Suppressor macrophage treated with lipopolysaccharide for 1 hour (primary cell): ENCODE results near the gene HCFC1.

Experiments
- DNase-seq, 3 donors: peaks; one replicate each; pipeline ENCODE4 v3.0.0-alpha.2; 2020 to 2022

Gene HCFC1

GRCh38 chrX:153937056-153937455, 34.6 kb downstream of the HCFC1 start:
- DNase-seq = no peak

- no peak for DNase-seq
These were observed 36.2 kb downstream of the HCFC1 start for GRCh38 chrX:153935326-153935851.

- DNase-seq = peak; percentile 78 to 92 (median 86)
These were observed 36.8 kb downstream of the HCFC1 start, which contains the start of gene NAA10 for GRCh38 chrX:153934762-153935325. NAA10 (minus strand) TSS chrX:153935037; CDS start chrX:153934904, 133 bp downstream.

- DNase-seq = no peak
These were observed 37.4 kb downstream of the HCFC1 start for GRCh38 chrX:153934148-153934761.

- peak; percentile 53 to 59 (median 59) for DNase-seq
These were observed 37.9 kb downstream of the HCFC1 start for GRCh38 chrX:153933748-153934147.

- no peak for DNase-seq
These were observed 39.2 kb downstream of the HCFC1 start for GRCh38 chrX:153932220-153932915.

GRCh38 chrX:153931748-153932147, 39.9 kb downstream of the HCFC1 start:
- no peak for DNase-seq

- DNase-seq = no peak
These were observed 40.5 kb downstream of the HCFC1 start for GRCh38 chrX:153931151-153931550.

- no peak for DNase-seq
These were observed 41.4 kb downstream of the HCFC1 start for GRCh38 chrX:153930011-153930910.

- no peak for DNase-seq
These were observed 42.0 kb downstream of the HCFC1 start for GRCh38 chrX:153929576-153929975.

GRCh38 chrX:153928846-153929245, 42.8 kb downstream of the HCFC1 start:
- no peak for DNase-seq

- peak; percentile 96 to 97 (median 97) for DNase-seq
These were observed 43.5 kb downstream of the HCFC1 start for GRCh38 chrX:153927922-153928760.

GRCh38 chrX:153927672-153927921, 44.0 kb downstream of the HCFC1 start:
- DNase-seq = no peak

GRCh38 chrX:153926858-153927671, 44.6 kb downstream of the HCFC1 start:
- DNase-seq = peak; percentile 72 to 83 (median 81)

GRCh38 chrX:153926552-153926857, 45.1 kb downstream of the HCFC1 start:
- DNase-seq = no peak

GRCh38 chrX:153925739-153926551, 45.7 kb downstream of the HCFC1 start, which contains the start of gene ARHGAP4:
ARHGAP4 (minus strand) TSS chrX:153926264; CDS start chrX:153926202, 62 bp downstream.
- peak; percentile 40 to 70 (median 51) for DNase-seq

GRCh38 chrX:153925387-153925738, 46.3 kb downstream of the HCFC1 start:
- DNase-seq = peak in 1 of 3 donors; percentile 36

- peak; percentile 70 to 75 (median 71) for DNase-seq
These were observed 47.3 kb downstream of the HCFC1 start for GRCh38 chrX:153924149-153924861.
